Measurements from ENCODE around the gene SUSD3.
"Not testable (repeated sequence)": the region's sequence is repeated elsewhere in the genome, so short reads cannot be mapped to it uniquely, and the experiment has no call there.

The SUSD3 gene

GRCh38 chr9:93011114-93011513 lies 47.4 kb upstream of the SUSD3 start:
- no peaks in the 10 kb centered on the region for H3K4me1 ChIP-seq (ENCODE audit: low read length)
- no peak overlapping the region for H3K4me2 ChIP-seq (ENCODE audit: low read length)
- H3K9me3 ChIP-seq (ENCODE audit: insufficient read depth, low read length), result no peaks in the 10 kb centered on the region
- no peak overlapping the region for H3K27ac ChIP-seq (ENCODE audit: low read length)
- no peak overlapping the region for H3K4me3 ChIP-seq (ENCODE audit: low read length)
- H3K79me2 ChIP-seq (ENCODE audit: low read length), result no peaks in the 10 kb centered on the region
- H3K27me3 ChIP-seq (ENCODE audit: low read depth, low read length), result no peaks in the 10 kb centered on the region
- H3K9ac ChIP-seq (ENCODE audit: low read length), result no peak overlapping the region
- no peaks in the 10 kb centered on the region for H3K36me3 ChIP-seq (replicated peaks; ENCODE audit: low read depth, low read length)
- H2AFZ ChIP-seq (ENCODE audit: low read depth, low read length), result no peak overlapping the region
- no peaks in the 10 kb centered on the region for H4K20me1 ChIP-seq (ENCODE audit: insufficient read depth, low read length)
- TF ChIP-seq EZH2phosphoT487 (IDR thresholded peaks at IDR 0.05; ENCODE audit: low read depth), result no peak
- no peak for TF ChIP-seq CTCF (IDR thresholded peaks at IDR 0.05; ENCODE audit: low read depth, low read length)

GRCh38 chr9:93012963-93013855 lies 45.3 kb upstream of the SUSD3 start:
- Histone ChIP-seq H3K4me2 (ENCODE audit: low read length) (no peak overlapping the region), H3K9me3 (ENCODE audit: insufficient read depth, low read length) (no peaks in the 10 kb centered on the region), H3K9ac (ENCODE audit: low read length) (no peak overlapping the region), H3K27ac (ENCODE audit: low read length) (no peak overlapping the region), H3K4me1 (ENCODE audit: low read length) (no peaks in the 10 kb centered on the region), H3K36me3 (replicated peaks; ENCODE audit: low read depth, low read length) (no peaks in the 10 kb centered on the region), H4K20me1 (ENCODE audit: insufficient read depth, low read length) (no peaks in the 10 kb centered on the region), H3K27me3 (ENCODE audit: low read depth, low read length) (no peaks in the 10 kb centered on the region), H3K4me3 (ENCODE audit: low read length) (no peak overlapping the region), H3K79me2 (ENCODE audit: low read length) (no peaks in the 10 kb centered on the region), H2AFZ (ENCODE audit: low read depth, low read length) (no peak overlapping the region)
- no peak for TF ChIP-seq CTCF (IDR thresholded peaks at IDR 0.05; ENCODE audit: low read depth, low read length)
- no peak for TF ChIP-seq EZH2phosphoT487 (IDR thresholded peaks at IDR 0.05; ENCODE audit: low read depth)

- H2AFZ ChIP-seq (ENCODE audit: low read depth, low read length), result no peak overlapping the region
- no peaks in the 10 kb centered on the region for H3K4me1 ChIP-seq (ENCODE audit: low read length)
- no peaks in the 10 kb centered on the region for H3K79me2 ChIP-seq (ENCODE audit: low read length)
- no peaks in the 10 kb centered on the region for H4K20me1 ChIP-seq (ENCODE audit: insufficient read depth, low read length)
- H3K27ac ChIP-seq (ENCODE audit: low read length), result no peak overlapping the region
- TF ChIP-seq CTCF (IDR thresholded peaks at IDR 0.05; ENCODE audit: low read depth, low read length), result no peak
- no peak for TF ChIP-seq EZH2phosphoT487 (IDR thresholded peaks at IDR 0.05; ENCODE audit: low read depth)
- no peaks in the 10 kb centered on the region for H3K9me3 ChIP-seq (ENCODE audit: insufficient read depth, low read length)
- H3K4me3 ChIP-seq (ENCODE audit: low read length), result no peak overlapping the region
- no peak overlapping the region for H3K4me2 ChIP-seq (ENCODE audit: low read length)
- H3K27me3 ChIP-seq (ENCODE audit: low read depth, low read length), result no peaks in the 10 kb centered on the region
- no peaks in the 10 kb centered on the region for H3K36me3 ChIP-seq (replicated peaks; ENCODE audit: low read depth, low read length)
- H3K9ac ChIP-seq (ENCODE audit: low read length), result no peak overlapping the region
Measured at GRCh38 chr9:93013856-93014582, 44.5 kb upstream of the SUSD3 start.

- H2AFZ ChIP-seq (ENCODE audit: low read depth, low read length); H3K4me3 ChIP-seq (ENCODE audit: low read length); H3K27ac ChIP-seq (ENCODE audit: low read length); H3K9ac ChIP-seq (ENCODE audit: low read length); H3K9me3 ChIP-seq (ENCODE audit: insufficient read depth, low read length); H3K27me3 ChIP-seq (ENCODE audit: low read depth, low read length); H3K79me2 ChIP-seq (ENCODE audit: low read length); H3K4me2 ChIP-seq (ENCODE audit: low read length); H3K4me1 ChIP-seq (ENCODE audit: low read length); H3K36me3 ChIP-seq (replicated peaks; ENCODE audit: low read depth, low read length); H4K20me1 ChIP-seq (ENCODE audit: insufficient read depth, low read length): not testable (repeated sequence)
Measured at GRCh38 chr9:93015190-93015589, 43.3 kb upstream of the SUSD3 start.
